GM19328 (cell line): ENCODE measurements around the gene LRRC31.
A peak's percentile ranks its signal among the peaks of the same experiment; 100 is the strongest.

ENCODE experiments used
- ATAC-seq: cut with Tn5 transposase; IDR thresholded peaks from one replicate; pipeline ENCODE4 v1.9.1; 2021; ENCODE audit warnings: mild to moderate bottlenecking, moderate library complexity; ENCODE audit not compliant: unreplicated experiment

Gene LRRC31

DNA sequence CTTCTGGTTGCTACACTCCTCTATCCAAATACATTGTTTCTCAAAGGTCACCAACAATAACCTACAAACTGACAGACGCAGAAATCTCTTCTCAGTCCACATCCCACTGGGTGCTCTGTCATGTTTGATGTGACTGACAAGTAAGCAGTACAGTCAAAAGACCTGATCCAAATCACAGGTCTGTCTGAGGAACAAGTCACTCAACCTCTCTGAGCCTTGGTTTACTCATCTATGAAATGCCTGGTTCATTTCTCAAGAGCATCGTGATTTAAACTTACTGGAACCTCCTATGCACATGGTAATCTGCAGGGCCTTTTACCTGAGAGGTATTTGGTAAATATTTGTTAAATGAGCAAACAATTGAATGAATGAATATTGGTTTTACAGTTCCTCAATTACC is 5.5 kb downstream of the LRRC31 start:
- ATAC-seq = no peak

GRCh38 chr3:169863458-169863899 is 6.3 kb downstream of the LRRC31 start:
- no peak for ATAC-seq

DNA sequence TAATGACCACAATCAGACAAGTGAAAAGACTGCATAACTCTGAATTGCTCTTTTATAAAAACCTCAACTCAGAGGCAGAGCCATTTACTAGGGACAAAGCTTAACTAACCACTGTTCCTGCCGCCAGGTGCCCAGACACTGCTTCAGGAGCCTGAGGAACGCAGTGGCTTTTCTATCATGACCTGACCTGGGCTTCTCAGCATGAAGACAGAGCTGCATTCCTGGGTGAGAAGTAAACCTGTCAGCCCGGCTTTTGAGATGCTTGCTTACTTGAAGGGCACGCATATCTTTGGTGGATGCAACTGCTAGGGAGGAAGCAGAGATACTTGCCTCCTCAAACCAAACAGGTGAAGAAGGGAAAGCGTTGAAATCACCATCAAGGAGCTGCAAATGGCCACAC is 7.9 kb downstream of the LRRC31 start:
- ATAC-seq = no peak

GRCh38 chr3:169857811-169858210 is 11.9 kb downstream of the LRRC31 start:
- no peak for ATAC-seq

DNA sequence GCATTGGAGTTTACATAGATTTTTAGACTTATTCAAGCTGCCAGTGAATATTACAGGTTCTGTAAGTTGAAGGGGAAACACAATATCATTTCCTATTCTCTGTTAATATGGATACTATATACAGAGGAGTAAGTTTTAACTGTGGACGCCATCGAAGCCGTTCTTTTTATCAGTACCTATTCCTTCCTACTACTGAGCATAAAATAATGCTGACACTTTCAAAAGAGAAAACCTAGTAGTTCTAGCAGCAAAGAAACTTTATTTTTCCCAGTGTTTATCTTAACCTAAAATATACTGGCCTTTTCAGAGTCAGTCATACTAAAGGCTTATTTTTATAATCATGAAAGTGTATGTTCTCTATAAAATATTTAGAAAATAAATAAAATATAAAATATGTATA is 14.2 kb downstream of the LRRC31 start:
- no peak for ATAC-seq

- no peak for ATAC-seq
Observed at GRCh38 chr3:169850618-169851017, 19.1 kb downstream of the LRRC31 start.

GRCh38 chr3:169848741-169849140 is 21.0 kb downstream of the LRRC31 start:
- ATAC-seq = no peak

DNA sequence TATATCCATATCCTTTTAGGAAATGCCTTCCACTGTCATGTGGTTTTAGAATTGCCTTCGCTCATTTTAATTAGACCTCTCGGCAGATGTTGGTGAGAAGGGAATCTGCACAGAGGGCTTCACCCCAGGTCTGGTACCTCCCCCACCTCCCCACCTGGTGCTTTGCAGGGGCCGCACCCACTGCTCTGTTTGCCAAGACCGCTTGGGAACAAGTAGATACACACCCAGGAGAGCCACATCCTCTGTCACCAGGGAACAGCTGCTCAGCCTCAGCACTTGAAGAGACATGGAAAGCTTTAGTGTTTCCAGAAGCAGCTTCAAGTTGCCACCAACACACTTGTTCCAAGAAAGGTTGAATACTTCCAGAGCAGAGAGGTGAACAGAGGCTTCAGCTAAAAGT is 21.8 kb downstream of the LRRC31 start:
- no peak for ATAC-seq

DNA sequence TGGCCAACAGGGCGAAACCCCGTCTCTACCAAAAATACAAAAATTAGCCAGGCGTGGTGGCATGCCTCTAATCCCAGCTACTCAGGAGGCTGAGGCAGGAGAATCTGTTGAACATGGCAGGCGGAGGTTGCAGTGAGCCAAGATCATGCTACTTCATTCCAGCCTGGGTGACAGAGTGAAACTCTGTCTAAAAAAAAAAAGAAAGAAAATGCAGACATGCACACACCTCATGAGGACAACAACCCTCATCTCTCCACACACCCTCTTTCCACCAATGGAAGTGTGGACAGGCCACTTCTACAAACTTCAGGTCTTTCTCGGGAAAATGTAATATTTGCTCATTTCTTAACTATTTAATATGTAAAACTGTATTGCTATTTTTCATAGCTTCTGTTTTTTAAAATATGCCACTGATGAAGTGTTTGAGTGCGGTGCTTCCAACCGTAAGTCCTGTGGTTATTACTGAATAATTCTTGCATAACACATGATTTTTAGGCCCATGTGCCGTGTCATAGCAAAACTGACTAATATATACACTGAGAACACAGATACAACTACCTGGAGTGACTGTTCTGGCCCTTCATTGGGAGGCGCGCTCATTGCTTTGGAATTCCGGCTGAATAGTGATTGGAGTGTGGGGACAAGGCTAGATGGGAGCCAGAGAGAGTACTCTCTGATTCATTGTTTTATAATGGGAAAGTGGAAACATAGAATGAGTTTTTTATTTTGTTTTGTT is 23.1 kb downstream of the LRRC31 start:
- peak; percentile 96 for ATAC-seq

DNA sequence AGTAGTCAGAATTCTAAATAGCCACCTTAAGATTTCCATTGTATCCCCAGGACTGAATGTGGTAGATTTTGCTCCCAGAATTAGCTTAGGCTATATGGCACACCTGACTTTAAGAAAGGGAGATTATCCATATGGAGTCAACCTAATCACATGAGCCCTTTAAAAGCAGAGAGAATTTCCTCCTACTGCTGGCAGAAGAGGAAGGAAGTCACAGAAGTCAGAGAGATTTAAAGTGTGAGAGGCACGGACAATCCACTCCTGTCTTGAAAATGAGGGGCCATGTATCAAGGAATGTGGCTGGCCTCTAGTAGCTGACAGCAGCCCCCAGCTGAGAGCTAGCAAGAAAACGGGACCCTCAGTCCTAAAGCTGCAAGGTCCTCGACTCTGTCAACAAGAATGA is 26.8 kb downstream of the LRRC31 start:
- ATAC-seq = no peak

GRCh38 chr3:169841171-169841570 is 28.6 kb downstream of the LRRC31 start:
- peak; percentile 65 for ATAC-seq

- no peak for ATAC-seq
Observed at GRCh38 chr3:169838511-169839030, 31.2 kb downstream of the LRRC31 start.

GRCh38 chr3:169836942-169837275 is 32.8 kb downstream of the LRRC31 start:
- no peak for ATAC-seq

DNA sequence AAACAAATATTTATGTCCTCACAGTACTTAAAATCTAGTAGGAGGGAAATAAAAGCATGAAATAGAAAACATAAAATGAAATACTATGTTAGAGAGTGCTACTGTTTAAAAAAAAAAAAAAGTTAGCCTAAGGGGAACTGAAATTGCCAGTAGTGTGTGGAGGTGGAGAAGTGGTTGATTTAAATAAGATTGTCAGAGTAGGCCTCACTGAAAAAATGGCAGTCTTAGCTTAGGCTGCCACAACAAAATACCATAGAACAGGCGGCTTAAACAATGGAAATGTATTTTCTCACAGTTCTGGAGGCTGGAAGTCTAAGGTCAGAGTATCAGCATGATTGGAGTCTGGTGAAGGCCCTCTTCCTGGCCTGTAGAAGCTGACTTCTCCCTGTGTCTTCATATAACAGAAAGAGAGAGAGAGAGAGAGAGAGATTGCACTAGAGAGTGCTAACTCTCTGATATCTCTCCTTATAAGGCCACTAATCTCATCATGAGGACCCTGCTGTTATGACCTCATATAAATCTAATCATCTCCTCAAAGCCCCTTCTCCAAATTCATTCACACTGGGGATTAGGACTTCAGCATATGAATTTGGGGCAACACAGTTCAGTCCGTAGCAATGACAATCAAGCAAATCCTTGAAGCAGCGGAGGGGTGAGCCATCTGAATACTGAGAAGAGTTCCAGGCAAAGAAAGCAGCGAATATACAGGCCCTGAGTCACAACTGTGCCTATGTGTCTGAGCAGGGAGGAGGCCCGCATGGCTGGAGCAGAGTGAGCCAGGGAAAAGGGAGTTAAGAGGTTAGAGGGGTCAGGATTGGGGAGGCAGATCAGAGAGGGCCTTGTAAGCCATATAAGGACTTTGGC is 33.4 kb downstream of the LRRC31 start:
- peak; percentile 95 for ATAC-seq

DNA sequence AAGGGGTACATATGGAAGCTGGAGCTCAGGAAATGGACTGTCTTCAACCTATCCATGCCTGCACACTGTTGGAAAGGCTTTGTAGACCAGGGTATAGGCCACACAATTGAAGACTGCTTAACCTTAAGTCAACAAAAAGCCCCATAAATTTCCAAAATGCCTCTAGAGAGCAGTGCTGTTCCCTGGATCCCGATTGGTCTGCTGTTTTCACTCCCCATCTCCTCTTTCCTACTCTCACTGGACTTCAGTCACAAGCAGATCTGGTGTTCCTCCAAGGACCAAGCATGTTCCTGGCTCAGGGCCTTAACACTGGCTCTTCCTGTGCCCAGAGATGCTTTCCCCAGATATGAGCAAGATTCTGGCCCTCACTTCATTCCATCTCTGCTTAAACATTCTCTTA is 34.2 kb downstream of the LRRC31 start:
- no peak for ATAC-seq

GRCh38 chr3:169827712-169828111 is 42.0 kb downstream of the LRRC31 start:
- ATAC-seq = no peak

- no peak for ATAC-seq
Observed at GRCh38 chr3:169825316-169825715, 44.4 kb downstream of the LRRC31 start.

DNA sequence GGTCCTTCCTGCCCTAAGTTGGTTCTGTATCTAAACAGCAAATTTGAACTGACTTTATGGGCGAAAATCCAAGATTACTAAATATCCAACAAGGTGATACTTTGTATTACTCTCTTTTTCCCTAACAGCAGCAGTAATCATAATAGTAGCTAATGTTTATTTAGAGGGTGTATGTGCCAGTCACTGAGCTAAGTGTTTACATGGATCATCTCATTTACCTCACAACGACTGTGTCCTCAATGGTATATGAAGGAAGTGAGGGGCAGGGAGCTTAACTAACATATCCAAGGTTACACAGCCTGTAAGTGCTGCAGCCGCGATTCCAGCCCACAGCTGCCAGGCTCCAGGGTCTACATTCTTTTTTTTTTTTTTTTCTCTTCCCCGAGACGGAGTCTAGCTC is 46.8 kb downstream of the LRRC31 start:
- no peak for ATAC-seq

DNA sequence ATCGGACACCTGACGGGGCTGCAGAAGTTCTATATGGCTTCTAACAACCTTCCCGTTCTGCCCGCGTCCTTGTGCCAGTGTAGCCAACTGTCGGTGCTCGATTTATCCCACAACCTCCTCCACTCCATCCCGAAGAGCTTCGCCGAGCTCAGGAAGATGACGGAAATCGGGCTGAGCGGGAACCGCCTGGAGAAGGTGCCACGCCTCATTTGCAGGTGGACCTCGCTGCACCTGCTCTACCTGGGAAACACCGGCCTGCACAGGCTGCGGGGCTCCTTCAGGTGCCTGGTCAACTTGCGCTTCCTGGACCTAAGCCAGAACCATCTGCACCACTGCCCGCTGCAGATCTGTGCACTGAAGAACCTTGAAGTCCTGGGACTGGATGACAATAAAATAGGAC is 47.2 kb downstream of the LRRC31 start:
- no peak for ATAC-seq

- ATAC-seq = no peak
Observed at GRCh38 chr3:169822091-169822490, 47.6 kb downstream of the LRRC31 start.

- no peak for ATAC-seq
Observed at GRCh38 chr3:169818316-169818715, 51.4 kb downstream of the LRRC31 start.

DNA sequence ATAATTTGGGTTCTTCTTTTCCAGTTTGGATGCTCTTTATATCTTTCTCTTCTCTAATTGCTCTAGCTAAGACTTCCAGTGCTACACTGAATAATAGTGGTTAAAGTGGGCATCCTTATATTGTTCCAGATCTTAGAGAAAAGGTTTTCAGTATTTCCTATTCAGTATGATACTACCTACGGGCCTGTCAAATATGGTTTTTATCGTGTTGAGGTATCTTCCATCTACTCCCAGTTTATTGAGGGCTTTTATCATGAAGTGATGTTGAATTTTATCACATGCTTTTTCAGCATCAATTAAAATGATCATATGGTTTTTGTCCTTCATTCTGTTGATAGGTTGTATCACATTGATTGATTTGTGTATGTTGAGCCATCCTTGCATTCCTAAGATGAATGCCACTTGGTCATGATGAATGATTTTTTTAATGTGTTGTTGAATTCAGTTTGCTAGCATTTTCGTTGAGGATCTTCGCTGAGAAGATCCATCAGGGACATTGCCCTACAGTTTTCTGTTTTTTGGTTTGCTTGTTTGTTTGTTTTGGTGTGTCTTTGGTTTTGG is 54.1 kb downstream of the LRRC31 start:
- no peak for ATAC-seq
